Stimulated activated CD4-positive, alpha-beta T cell treated with anti-CD3 and anti-CD28 coated beads, Interleukin-4, amount 100 ng/mL, for 4 hours (primary cell): ENCODE measurements around the gene EVA1C.
"Not testable (repeated sequence)": the region's sequence is repeated elsewhere in the genome, so short reads cannot be mapped to it uniquely, and the experiment has no call there.

Experiments
- DNase-seq, 2 experiments: peaks; one replicate each; pipeline ENCODE4 v3.0.0-alpha.2; 2020

EVA1C gene

DNA sequence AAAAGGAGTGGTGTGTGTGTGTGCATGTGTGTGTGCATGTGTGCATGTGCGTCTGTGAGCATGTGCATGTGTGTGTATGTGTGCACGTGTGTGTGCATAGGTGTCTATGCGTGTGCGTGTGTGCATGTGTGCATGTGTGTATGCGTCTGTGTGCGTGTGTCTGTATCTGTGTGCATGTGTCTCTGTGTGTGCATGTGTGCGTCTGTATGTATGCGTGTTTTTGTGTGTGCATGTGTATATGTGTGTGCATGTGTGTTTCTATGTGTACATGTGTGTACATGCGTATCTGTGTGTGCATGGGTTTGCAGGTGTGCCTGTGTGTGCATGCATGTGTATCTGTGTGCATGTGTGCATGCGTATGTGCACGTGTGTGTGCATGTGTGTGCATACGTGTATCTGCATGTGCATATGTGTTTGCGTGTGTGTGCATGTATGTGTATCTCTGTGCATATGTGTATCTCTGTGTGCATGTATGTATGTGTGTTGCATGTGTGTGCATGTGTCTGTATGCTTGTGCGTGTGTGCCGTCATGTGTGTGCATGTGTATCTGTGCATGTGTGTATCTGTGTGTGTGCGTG, 94.9 kb downstream of the EVA1C start:
- no peak for DNase-seq

DNA sequence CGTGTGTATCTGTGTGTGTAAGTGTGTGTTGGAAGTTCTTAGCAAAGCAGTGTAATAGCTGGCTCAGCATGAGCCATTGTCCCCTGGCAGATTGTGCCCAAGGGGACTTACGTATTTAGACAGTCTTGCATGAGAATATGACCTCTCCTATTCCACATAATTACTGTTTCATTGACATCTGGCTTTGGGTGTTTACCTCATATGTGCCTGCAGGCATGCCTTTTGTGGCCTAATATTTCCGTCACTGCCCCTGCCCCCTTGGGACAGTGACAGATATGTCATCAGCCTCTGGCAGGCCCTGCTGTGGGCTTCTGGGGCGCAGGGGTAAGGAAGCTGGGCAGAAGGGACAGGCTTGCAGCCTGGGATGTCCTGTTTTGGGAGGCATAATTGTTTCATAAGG, 95.5 kb downstream of the EVA1C start:
- not testable (repeated sequence) for DNase-seq

DNA sequence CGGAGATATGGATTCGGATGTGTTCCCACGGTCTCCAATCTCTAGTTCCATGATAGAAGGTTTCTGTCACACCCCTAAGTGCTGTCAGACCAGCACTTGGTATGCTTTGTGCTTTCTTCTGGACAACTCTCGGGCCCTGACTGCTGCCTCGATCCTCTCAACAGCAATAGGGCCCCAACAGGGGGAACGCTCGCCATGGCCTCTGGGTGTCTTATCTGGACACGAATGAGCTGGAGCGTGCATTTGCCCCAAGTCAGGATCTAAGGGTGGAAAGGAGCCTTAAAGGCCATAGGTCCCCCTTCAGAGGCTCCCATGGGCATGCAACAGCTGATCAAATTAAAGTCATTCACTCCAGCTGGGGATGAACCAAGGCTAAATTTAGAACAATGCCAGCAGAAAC, 96.1 kb downstream of the EVA1C start:
- no peak for DNase-seq

GRCh38 chr21:32508975-32509374, 96.5 kb downstream of the EVA1C start:
- not testable (repeated sequence) for DNase-seq

DNA sequence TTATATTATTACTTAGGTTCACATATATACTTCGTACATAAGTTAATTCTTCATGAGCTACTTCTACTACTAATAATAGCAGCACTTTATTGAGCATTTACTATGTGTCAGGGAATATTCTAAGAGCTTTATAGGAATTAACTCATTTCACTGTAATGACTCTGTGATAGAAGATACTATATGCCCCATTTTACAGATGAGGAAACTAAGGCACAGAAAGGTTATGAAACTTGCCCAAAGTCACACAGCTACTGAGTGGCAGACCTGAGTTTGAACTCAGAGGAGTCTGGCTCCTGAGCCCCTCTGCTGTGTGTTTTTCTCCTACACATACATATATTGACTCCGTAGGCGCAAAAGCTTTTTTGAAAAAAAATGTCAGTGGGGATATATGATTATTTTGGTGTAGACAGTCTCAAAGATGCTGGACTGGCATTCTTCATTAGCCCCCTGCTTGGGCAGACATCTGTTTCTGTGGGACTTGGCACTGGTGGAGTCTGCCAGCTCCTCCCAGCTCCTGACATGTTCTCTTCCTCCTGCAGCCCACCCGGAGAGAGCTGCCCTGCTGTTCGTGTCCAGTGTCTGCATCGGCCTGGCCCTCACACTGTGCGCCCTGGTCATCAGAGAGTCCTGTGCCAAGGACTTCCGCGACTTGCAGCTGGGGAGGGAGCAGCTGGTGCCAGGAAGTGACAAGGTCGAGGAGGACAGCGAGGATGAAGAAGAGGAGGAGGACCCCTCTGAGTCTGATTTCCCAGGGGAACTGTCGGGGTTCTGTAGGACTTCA, 102.0 kb downstream of the EVA1C start:
- DNase-seq = no peak

GRCh38 chr21:32515874-32516273, 103.4 kb downstream of the EVA1C start:
- no peak for DNase-seq

DNA sequence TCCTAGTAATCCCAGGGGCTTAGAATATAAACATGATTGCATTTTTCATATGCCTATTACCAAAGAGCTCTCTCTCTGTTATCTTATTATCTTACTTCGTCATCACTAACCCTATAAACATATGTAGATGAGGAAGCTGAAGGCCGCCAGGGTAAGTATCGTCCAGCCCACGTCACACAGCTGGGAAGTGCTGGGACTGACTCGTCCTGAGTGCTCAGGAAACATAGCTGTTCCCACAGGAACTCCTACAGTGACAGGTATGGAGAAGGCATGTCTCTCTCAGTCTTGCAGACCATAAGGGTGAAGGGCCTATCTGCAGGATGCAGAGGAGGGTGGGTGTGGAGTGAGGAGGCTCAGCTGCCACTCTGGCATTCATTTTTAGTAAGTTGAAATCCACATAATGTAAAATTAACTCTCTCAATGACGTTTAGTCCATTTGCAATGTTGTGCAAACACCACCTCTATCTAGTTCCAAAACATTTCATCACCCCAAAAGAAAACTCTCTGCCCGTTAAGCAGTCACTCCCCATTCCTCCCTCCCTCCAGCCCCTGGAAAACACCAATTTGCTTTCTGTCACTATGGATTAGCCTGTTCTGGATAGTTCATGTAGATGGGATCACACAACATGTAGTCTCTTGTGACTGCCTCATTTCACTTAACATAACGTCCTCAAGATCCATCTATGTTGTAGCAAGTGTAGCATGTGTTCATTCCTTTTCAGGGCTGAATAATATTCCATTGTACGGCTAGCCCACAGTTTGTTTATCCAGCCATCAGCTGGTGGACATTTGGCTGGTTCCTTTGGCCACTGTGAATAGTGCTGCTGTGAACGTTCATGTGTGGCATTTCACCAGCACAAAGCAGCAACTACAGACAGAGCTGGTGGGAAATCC, 104.5 kb downstream of the EVA1C start:
- DNase-seq = no peak

DNA sequence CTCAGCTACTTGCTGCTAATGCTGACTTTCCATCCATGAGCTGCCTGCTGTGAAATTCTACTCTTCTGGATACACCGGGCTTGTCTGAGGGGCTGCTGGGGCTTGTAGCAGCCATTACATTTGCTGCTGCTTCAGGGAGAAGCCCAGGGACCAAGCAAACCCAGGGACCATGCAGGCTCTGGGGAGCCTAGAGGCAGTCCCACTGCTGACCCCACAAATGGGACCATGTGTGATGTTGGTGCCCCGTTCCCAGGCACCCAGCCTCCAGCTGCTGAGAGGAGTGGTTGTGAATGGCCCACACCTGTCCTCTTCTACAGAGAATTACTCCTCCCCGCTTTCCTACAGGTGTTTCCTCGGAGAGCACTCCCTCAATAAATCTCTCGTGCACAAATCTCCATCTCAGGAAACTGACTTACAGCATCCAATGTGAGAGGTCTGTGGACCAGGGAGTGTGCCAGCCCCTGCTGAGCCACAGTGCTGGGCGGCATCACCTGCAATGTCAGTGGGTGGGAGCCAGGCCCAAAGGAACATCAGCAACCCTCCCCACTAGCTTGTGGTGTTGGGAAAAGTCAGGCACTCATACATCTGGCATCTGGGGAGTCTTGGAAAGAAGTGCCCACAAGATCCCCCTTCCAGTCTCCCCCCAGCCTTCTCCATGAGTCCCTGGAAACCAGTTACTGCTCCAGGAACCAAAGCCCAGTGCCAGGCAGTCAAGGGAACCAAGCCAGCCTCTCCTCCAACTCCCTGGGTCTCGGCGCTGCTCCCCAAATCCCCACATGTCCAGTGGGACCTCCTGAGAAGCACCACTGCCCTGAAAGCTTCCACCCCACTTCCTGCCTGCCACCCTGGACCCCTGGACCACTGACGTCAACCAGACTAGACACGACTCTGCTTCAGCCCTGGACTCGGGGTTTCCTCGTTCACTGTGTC, 107.7 kb downstream of the EVA1C start:
- DNase-seq = no peak

DNA sequence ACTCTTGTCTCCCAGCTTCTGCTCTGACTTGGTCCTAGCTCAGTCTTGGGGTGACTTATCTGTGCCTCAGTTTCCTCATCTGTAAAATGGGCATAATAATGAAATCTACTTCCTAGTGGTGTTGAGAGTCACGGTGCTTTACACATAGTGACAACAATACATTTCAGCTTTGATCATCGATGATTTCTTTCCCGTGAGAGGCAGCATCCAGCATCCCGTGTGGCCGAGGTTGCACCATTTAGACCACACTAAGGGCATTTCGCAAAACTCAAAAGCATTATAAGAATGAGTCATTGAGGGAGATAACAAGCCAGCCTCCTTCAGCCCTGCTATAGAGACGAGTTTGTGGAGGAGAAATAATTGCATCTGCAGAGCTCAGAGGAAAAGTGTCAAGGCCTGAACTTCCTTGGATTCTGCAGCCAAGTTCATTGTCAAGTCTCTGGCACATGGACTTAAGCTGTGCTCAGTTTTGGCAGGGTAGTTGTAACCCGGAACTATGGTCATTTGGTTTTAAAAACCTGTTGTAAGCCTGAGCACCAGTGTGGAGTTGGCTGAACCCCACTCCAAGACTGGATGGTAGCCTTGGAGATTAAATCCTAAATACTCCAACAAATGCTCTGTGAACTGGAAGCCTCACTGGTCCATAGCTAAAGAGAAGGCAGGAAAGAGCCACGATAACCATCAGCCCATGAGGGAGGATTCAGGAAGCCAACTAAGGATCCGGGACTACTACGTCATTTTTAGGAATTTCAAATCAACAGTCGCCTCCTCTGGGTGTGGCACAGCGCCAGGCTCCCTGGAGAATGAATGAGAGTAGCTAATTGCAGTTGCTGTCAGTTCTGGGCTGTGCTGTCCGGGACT, 108.6 kb downstream of the EVA1C start:
- no peak for DNase-seq

DNA sequence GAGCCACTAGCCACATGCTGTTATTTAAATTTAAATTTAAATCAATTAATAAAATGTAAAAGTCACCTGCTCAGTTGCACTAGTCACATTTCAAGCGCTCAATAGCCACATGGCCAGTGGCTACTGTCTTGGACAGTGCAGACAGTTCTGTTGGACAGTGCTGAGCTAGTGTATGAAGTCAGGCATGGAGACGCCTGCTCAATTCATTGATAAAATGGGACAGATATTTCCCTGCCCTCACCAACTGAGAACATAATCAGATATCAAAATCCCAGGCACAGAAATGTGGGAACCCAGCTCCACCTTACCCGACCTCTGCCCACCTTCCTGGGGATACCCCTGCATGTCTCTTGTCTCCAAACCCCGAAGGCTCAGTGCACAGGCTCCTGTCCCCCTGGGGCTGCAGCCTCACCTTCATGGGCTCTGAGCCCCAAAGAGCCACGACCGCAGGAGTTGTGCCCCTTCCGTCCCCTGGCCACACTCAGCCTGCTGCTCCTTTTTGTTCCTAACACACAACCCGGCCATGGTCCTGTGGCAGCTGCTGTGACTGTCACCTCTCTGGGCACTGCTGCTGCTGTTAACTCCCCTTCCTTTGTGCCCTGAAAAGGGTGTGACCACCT, 109.3 kb downstream of the EVA1C start:
- DNase-seq = no peak

DNA sequence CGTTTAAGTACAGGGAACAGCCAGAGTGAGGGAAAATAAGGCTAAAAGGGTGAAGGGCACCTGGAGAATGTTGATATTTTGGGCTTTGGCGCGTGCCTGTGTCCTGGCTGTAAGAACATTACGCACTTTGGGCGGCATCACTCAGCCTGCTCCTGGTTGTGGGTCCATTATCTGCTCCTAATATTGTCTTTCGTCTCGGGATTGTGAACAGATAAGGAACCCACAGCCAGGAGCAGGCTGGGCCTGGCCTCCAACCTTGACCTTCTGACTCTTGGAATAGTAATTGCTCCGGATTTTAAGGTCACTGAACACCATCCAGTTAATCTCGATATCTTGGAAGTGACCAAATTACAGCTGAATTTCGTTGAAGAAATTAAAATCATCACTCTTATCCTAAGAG, 111.0 kb downstream of the EVA1C start:
- DNase-seq = no peak

GRCh38 chr21:32523988-32524719, 111.6 kb downstream of the EVA1C start:
- no peak for DNase-seq

GRCh38 chr21:32525282-32525681, 112.8 kb downstream of the EVA1C start:
- no peak for DNase-seq

DNA sequence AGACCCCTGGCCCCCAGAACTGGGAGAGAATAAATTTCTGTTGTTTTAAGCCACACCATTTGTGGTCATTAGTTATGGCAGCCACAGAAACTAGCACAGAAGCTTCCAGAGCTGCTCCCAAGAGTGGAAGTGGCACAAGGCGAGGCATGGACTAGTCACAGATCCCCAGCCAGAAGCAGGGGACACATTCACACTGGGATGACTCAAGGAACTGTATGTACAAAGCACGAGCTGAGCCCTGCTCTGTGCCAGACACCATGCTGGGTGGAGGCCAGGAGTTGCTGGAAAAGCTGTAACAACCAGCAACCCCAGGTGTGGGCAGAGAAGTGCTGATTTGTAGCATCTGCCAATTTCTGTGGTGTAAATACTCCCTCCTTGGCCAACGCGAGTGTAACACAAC, 117.2 kb downstream of the EVA1C start:
- DNase-seq = no peak

- not testable (repeated sequence) for DNase-seq
Measured at GRCh38 chr21:32530809-32531208, 118.3 kb downstream of the EVA1C start.

DNA sequence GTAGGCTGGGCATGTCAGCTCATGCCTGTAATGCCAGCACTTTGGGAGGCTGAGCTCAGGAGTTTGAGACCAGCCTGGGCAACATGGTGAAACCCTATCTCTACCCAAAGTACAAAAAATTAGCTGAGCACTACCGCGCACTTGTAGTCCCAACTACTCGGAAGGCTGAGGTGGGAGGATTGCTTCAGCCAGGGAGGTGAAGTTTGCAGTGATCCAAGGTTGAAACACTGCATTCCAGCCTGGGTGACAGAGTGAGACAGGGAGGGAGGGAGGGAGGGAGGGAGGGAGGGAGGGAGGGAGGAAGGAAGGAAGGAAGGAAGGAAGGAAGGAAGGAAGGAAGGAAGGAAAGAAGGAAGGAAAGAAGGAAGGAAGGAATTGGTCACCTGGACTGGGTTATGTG, 119.1 kb downstream of the EVA1C start:
- DNase-seq = not testable (repeated sequence)

DNA sequence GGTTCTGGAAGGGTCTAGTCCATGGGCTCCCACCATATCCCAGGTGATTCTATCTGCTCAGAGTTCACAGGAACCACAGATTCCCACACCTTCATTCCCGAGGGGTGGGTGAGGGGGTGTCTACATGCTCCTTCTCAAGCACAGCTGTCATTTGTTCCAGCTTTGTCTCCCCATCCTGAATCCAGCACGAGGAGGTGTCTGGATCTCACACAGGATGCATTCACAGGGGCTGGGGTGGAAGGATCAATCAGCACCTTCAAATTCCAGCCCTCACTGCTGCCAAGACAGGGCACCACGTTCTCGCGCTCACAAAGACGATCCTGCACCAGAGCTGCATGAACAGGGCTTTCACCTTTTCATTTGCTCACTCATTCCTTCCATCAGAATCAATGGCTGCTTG, 120.1 kb downstream of the EVA1C start:
- DNase-seq = no peak

- no peak for DNase-seq
Measured at GRCh38 chr21:32533053-32533452, 120.5 kb downstream of the EVA1C start.

DNA sequence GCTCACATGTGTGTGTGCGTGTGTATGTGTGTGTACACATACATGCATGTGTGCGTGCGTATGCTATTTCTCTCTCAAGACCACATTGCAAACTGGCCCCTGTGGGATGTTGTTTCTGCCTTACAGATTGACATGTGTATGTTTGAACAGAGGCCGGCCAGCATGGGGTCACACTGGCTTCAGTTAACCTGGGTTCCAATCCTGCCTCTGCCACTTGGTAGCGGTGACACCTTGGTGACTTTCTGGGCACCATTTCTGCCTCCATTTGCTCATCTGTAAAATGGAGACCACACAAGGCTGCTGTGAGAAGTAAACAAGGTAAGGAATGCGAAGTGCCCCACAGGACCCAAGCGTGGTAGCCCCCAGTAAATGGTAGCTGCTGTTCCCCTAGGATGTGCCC, 121.1 kb downstream of the EVA1C start:
- DNase-seq = no peak

- no peak for DNase-seq
Measured at GRCh38 chr21:32534113-32534512, 121.6 kb downstream of the EVA1C start.
